Astrocyte (in vitro differentiated cells and primary cell): ENCODE measurements around the gene DRG2. TPM values are rescaled to one million over a fixed set of nuclear protein-coding genes. Genes with fewer than 3 reads are reported as not detected.

Experiments used
- DNase-seq: peaks from one replicate; pipeline ENCODE4 v3.0.0-alpha.2; 2010; ENCODE audit warnings: low read depth
- FAIRE-seq: peaks from 2 replicates; lab custom pipeline; 2011; peaks lifted over from hg19 to GRCh38; lab: Jason Lieb, UNC
- H2AFZ ChIP-seq: 2 replicates; pipeline ENCODE4 v1.6.0; 2012; ENCODE audit warnings: low read depth, low read length, inconsistent platforms
- H3K27ac ChIP-seq: 2 replicates; pipeline ENCODE4 v1.5.1; 2011; ENCODE audit warnings: low read depth, low read length, inconsistent platforms
- H3K27me3 ChIP-seq: 2 replicates; pipeline ENCODE4 v1.6.0; 2011; ENCODE audit warnings: low read length, inconsistent platforms; ENCODE audit not compliant: insufficient read depth
- H3K36me3 ChIP-seq: 2 replicates; pipeline ENCODE4 v1.5.1; 2011; ENCODE audit warnings: low read length, inconsistent platforms; ENCODE audit not compliant: insufficient read depth
- H3K4me1 ChIP-seq: 2 replicates; pipeline ENCODE4 v1.5.1; 2011; ENCODE audit warnings: low read length, inconsistent platforms; ENCODE audit not compliant: insufficient read depth
- H3K4me2 ChIP-seq: 2 replicates; pipeline ENCODE4 v1.6.0; 2012; ENCODE audit warnings: low read length, inconsistent platforms
- H3K4me3 ChIP-seq: 2 replicates; pipeline ENCODE4 v1.5.1; 2011; ENCODE audit warnings: low read depth, mild to moderate bottlenecking, low read length, inconsistent platforms; ENCODE audit not compliant: insufficient read depth
- H3K79me2 ChIP-seq: 2 replicates; pipeline ENCODE4 v1.6.0; 2012; ENCODE audit warnings: mild to moderate bottlenecking, low read length, inconsistent platforms; ENCODE audit not compliant: insufficient read depth
- H3K9ac ChIP-seq: 2 replicates; pipeline ENCODE4 v1.6.0; 2012; ENCODE audit warnings: mild to moderate bottlenecking, low read length, inconsistent platforms
- H3K9me3 ChIP-seq: 2 replicates; pipeline ENCODE4 v1.5.1; 2012; ENCODE audit warnings: low read depth, mild to moderate bottlenecking, low read length, inconsistent platforms; ENCODE audit not compliant: insufficient read depth
- H4K20me1 ChIP-seq: 2 replicates; pipeline ENCODE4 v1.6.0; 2012; ENCODE audit warnings: low read length, inconsistent platforms; ENCODE audit not compliant: insufficient read depth
- H3K27ac Mint-ChIP-seq: one replicate; pipeline ENCODE4 v1.8.0; 2021; ENCODE audit warnings: mild to moderate bottlenecking, mixed read lengths; ENCODE audit not compliant: unreplicated experiment
- H3K27me3 Mint-ChIP-seq: one replicate; pipeline ENCODE4 v1.8.0; 2021; ENCODE audit warnings: low read depth, mixed read lengths; ENCODE audit not compliant: unreplicated experiment
- H3K36me3 Mint-ChIP-seq: one replicate; pipeline ENCODE4 v1.8.0; 2021; ENCODE audit warnings: low read depth, mixed read lengths; ENCODE audit not compliant: unreplicated experiment
- H3K4me1 Mint-ChIP-seq: one replicate; pipeline ENCODE4 v1.8.0; 2021; ENCODE audit warnings: low read depth, mixed read lengths; ENCODE audit not compliant: unreplicated experiment
- H3K4me3 Mint-ChIP-seq: one replicate; pipeline ENCODE4 v1.8.0; 2021; ENCODE audit warnings: mild to moderate bottlenecking, moderate library complexity, mixed read lengths; ENCODE audit not compliant: unreplicated experiment
- H3K9me3 Mint-ChIP-seq: one replicate; pipeline ENCODE4 v1.8.0; 2021; ENCODE audit warnings: mild to moderate bottlenecking, mixed read lengths; ENCODE audit not compliant: unreplicated experiment
- CTCF ChIP-seq: IDR thresholded peaks from 2 replicates; pipeline ENCODE4 v1.5.1; 2011; ENCODE audit warnings: low read depth, mild to moderate bottlenecking, inconsistent platforms, low read length, moderate library complexity; ENCODE audit not compliant: insufficient read depth
- EZH2 ChIP-seq: IDR thresholded peaks from 2 replicates; pipeline ENCODE4 v1.6.1; 2012; ENCODE audit warnings: mild to moderate bottlenecking, low read length, inconsistent platforms; ENCODE audit not compliant: insufficient read depth
- total RNA-seq: library from RNA; stranded (reverse); gene quantifications from 2 replicates; pipeline ENCODE4 v1.2.1, GENCODE V29; 2021

Gene DRG2
- total RNA-seq, 1 donor from 2014 or later: 35.0 TPM

- Histone ChIP-seq H3K36me3 (no peaks in the 10 kb centered on the region), H3K4me1 (no peaks in the 10 kb centered on the region), H2AFZ (no peak overlapping the region), H3K27ac (no peak overlapping the region), H3K4me3 (no peak overlapping the region), H4K20me1 (no peaks in the 10 kb centered on the region), H3K79me2 (no peaks in the 10 kb centered on the region), H3K9me3 (no peaks in the 10 kb centered on the region), H3K9ac (no peak overlapping the region), H3K4me2 (no peak overlapping the region), H3K27me3 (peaks cover 3% of the 10 kb centered on the region)
- Mint-ChIP-seq H3K36me3 (no peaks in the 10 kb centered on the region), H3K27ac (no peak overlapping the region), H3K27me3 (peaks cover 10% of the 10 kb centered on the region), H3K4me3 (no peak overlapping the region), H3K4me1 (no peaks in the 10 kb centered on the region), H3K9me3 (peaks cover 7% of the 10 kb centered on the region)
- DNase-seq (no peak), FAIRE-seq (no peak)
- TF ChIP-seq CTCF: no peak
- no peak for TF ChIP-seq EZH2
Measured at GRCh38 chr17:18119938-18120337, 32.2 kb downstream of the DRG2 start.

GRCh38 chr17:18120461-18121017 is 32.8 kb downstream of the DRG2 start:
- H4K20me1 ChIP-seq: no peaks in the 10 kb centered on the region
- peaks cover 3% of the 10 kb centered on the region for H3K27me3 ChIP-seq
- no peak overlapping the region for H3K27ac ChIP-seq
- TF ChIP-seq CTCF (no peak), EZH2 (no peak)
- no peaks in the 10 kb centered on the region for H3K79me2 ChIP-seq
- DNase-seq (no peak), FAIRE-seq (no peak)
- H3K4me3 ChIP-seq: no peak overlapping the region
- no peak overlapping the region for H3K4me2 ChIP-seq
- H3K9ac ChIP-seq: no peak overlapping the region
- no peak overlapping the region for H3K4me3 Mint-ChIP-seq
- peaks cover 10% of the 10 kb centered on the region for H3K27me3 Mint-ChIP-seq
- no peaks in the 10 kb centered on the region for H3K4me1 ChIP-seq
- H3K9me3 Mint-ChIP-seq: peaks cover 7% of the 10 kb centered on the region
- H3K36me3 Mint-ChIP-seq: no peaks in the 10 kb centered on the region
- no peak overlapping the region for H2AFZ ChIP-seq
- H3K4me1 Mint-ChIP-seq: no peaks in the 10 kb centered on the region
- no peaks in the 10 kb centered on the region for H3K9me3 ChIP-seq
- H3K27ac Mint-ChIP-seq: no peak overlapping the region
- H3K36me3 ChIP-seq: no peaks in the 10 kb centered on the region

- Mint-ChIP-seq H3K27ac (no peak overlapping the region), H3K9me3 (peaks cover 7% of the 10 kb centered on the region), H3K4me3 (no peak overlapping the region), H3K4me1 (no peaks in the 10 kb centered on the region), H3K27me3 (peaks cover 9% of the 10 kb centered on the region), H3K36me3 (no peaks in the 10 kb centered on the region)
- DNase-seq (no peak), FAIRE-seq (no peak)
- Histone ChIP-seq H3K4me1 (no peaks in the 10 kb centered on the region), H3K4me3 (no peak overlapping the region), H3K79me2 (no peaks in the 10 kb centered on the region), H3K9me3 (no peaks in the 10 kb centered on the region), H2AFZ (no peak overlapping the region), H3K9ac (no peak overlapping the region), H3K27me3 (peaks cover 3% of the 10 kb centered on the region), H4K20me1 (no peaks in the 10 kb centered on the region), H3K36me3 (no peaks in the 10 kb centered on the region), H3K4me2 (no peak overlapping the region), H3K27ac (no peak overlapping the region)
- TF ChIP-seq CTCF (no peak), EZH2 (no peak)
Measured at GRCh38 chr17:18121144-18121910, 33.6 kb downstream of the DRG2 start.
